ENCODE measurements around the gene SNX9.
"Not testable (repeated sequence)": the region's sequence is repeated elsewhere in the genome, so short reads cannot be mapped to it uniquely, and the experiment has no call there.

Gene SNX9

GRCh38 chr6:157830354-157831017 is 7.4 kb downstream of the SNX9 start:
- FAIRE-seq, result no peak
- no peak for DNase-seq (ENCODE audit: insufficient read length, low spot score)

- no peak for DNase-seq (ENCODE audit: insufficient read length, low spot score)
- FAIRE-seq, result no peak
Measured at GRCh38 chr6:157831018-157831369, 7.9 kb downstream of the SNX9 start.

- FAIRE-seq, result no peak
- no peak for DNase-seq (ENCODE audit: insufficient read length, low spot score)
Measured at GRCh38 chr6:157831424-157832249, 8.6 kb downstream of the SNX9 start.

GRCh38 chr6:157832250-157832967 is 9.4 kb downstream of the SNX9 start:
- FAIRE-seq (no peak), DNase-seq (ENCODE audit: insufficient read length, low spot score) (no peak)

DNA sequence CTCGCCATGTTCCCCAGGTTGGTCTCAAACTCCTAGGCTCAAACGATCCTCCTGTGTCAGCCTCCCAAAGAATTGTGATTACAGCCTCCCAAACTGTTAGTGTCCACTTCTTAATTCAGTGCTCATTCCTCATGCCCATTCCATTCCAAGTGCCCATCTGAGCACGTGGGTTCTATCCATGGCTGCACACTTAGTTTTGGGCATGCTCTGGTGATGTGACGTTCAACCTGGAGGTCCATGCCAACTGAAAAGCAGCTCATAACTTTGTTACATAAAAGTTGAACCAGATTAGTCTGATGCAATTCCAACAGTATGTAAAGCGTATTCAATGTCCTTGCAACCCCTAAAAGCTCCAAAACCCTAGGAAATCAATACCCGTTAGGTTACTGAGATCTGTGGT is 11.5 kb downstream of the SNX9 start:
- FAIRE-seq (no peak), DNase-seq (ENCODE audit: insufficient read length, low spot score) (no peak)

GRCh38 chr6:157838718-157839430 is 15.8 kb downstream of the SNX9 start:
- no peak for DNase-seq (ENCODE audit: insufficient read length, low spot score)
- FAIRE-seq, result no peak

- FAIRE-seq (no peak), DNase-seq (ENCODE audit: insufficient read length, low spot score) (no peak)
Measured at GRCh38 chr6:157839606-157840005, 16.6 kb downstream of the SNX9 start.

DNA sequence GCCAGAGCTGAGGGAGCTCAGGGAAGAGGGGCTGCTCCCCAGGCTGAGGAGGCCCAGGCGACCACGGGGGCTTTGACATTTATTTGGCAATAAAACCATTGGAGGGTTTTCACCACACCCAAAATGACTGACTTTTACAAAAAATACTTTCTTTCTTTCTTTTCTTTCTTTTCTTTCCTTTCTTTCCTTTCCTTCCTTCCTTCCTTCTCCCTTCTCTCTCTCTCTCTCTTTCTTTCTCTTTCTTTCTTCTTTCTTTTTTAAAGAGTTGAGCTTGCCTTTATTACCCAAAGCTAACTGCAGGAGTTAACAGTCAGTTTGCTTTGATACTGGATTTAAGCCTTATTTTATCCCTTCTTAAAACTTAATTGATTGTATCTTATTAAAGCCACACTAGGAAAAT is 17.2 kb downstream of the SNX9 start:
- no peak for FAIRE-seq

GRCh38 chr6:157840776-157841175 is 17.7 kb downstream of the SNX9 start:
- FAIRE-seq (no peak), DNase-seq (ENCODE audit: insufficient read length, low spot score) (no peak)

More for the DNA sequence above, 17.2 kb downstream of the SNX9 start:
- DNase-seq (ENCODE audit: insufficient read length, low spot score), result no peak

- FAIRE-seq, result no peak
Measured at GRCh38 chr6:157841211-157841840, 18.3 kb downstream of the SNX9 start.

DNA sequence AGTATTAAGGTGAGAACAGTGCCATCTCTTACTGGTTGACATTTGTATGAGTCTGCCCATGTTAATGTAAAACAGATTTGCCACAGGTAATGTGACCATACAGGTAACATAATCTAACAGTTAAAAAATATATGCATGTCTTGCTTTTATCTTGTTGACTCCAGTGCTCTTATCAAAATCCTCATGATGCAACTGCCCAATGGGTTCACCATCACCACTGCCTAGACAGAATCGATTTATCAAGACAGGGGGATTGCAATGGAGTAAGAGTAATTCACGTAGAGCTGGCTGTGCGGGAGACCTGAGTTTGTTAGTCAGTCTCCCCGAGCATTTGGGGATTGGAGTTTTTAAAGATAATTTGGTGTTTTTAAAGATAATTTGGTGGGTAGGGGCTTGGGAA is 19.2 kb downstream of the SNX9 start:
- DNase-seq (ENCODE audit: insufficient read length, low spot score), result no peak

More at GRCh38 chr6:157841211-157841840, 18.3 kb downstream of the SNX9 start:
- no peak for DNase-seq (ENCODE audit: insufficient read length, low spot score)

GRCh38 chr6:157844196-157844595 is 21.1 kb downstream of the SNX9 start:
- DNase-seq (ENCODE audit: insufficient read length, low spot score); FAIRE-seq: not testable (repeated sequence)

More for the DNA sequence above, 19.2 kb downstream of the SNX9 start:
- FAIRE-seq, result no peak

- FAIRE-seq, result no peak
Measured at GRCh38 chr6:157845493-157846259, 22.6 kb downstream of the SNX9 start.

DNA sequence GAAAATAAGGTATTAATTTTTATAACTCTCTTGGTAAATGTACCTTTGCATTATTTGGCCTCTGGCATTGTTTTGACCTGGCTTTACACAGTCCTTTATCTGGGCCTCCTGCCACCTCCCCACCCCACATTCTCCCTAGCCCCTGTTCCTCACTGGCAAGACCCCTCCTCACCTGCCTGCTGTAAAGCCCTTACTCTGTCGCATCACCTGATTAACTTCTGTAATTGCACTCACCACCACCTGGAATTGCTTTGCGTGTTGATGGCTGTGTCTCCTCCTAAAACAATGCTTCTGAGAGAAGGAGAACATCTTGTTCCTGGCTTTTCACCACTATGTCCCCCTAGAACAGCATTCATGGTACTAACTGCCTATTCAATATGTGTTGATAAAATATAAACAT is 24.8 kb downstream of the SNX9 start:
- FAIRE-seq, result no peak

More at GRCh38 chr6:157845493-157846259, 22.6 kb downstream of the SNX9 start:
- DNase-seq (ENCODE audit: insufficient read length, low spot score), result no peak

DNA sequence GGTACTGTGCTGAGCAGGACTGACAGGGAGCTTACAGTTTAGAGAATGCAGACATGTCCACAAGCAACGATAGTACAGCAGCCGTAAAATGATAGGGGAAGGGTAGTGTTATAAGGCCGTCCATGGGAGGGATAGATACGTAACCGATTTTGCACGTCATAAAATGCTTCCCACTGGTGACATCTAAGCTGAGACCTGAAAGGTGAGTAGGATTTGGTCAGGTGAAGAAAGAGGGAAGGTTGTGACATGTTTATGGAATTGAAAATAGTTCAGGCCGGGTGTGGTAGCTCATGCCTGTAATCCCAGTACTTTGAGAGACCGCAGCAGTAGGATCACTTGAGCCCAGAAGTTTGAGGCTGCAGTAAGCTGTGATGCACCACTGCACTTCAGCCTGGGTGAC is 25.6 kb downstream of the SNX9 start:
- DNase-seq (ENCODE audit: insufficient read length, low spot score), result no peak
- no peak for FAIRE-seq

More for the DNA sequence above, 24.8 kb downstream of the SNX9 start:
- no peak for DNase-seq (ENCODE audit: insufficient read length, low spot score)

GRCh38 chr6:157849288-157850017 is 26.4 kb downstream of the SNX9 start:
- no peak for FAIRE-seq
- no peak for DNase-seq (ENCODE audit: insufficient read length, low spot score)

DNA sequence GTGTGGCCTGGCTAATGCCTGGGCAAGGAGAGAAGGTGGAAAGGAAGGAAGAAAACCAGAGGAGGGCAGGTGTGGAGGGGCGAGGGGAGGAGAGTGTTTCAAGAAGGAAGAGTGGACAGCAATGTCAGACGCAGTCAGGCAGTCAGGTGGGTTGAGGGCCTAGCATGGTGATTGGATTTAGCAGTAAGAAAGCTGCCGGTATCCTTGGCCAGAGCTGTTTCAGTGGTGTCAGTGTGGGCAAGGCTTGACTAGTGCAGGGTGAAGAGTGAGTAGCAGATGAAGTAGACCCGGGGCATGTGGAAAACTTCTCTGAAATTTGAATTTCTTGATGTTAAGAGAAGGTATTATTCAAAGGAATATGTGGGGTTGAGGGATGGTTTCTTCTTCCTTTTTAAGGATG is 27.0 kb downstream of the SNX9 start:
- FAIRE-seq, result no peak
- DNase-seq (ENCODE audit: insufficient read length, low spot score), result no peak

DNA sequence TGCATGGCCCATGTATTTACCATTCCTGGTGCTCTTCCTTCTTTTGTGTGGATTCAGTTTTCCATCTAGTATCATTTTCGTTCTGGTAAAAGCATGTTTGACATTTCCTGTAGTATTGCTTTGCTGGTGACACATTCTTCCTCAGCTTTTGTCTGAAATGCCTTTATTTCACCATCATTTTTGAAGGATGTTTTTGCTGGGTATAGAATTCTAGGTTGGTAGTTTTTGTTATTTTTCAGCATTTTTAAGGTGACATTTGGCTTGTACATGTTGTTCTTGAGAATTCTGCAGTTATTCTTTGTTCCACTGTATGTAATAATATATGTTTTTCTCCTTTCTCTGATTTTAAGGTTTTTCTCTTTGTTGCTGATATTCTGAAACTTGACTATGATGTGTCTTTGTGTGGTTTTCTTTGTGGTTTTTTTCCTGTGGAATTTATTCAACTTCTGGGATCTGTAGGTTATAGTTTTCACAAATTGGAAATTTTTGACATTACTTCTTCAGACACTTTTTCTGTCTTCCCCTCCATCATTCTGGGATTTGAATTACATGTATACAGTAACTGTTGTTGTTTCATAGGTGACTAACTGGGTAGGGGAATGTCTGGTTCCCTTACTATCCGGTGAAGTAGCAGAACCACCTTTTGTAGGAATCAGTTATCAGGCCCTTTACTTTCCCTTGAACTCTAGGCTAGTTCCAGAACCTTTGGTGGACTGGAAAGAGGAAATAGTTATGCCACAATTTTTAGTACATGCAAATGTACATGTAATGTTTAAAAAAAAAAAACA is 30.2 kb downstream of the SNX9 start:
- FAIRE-seq (no peak), DNase-seq (ENCODE audit: insufficient read length, low spot score) (no peak)
